Activated B cell treated with CpG ODN at 0.5 μM for 24 hours (primary cell): Measurements from ENCODE around the gene PTAR1. TPM values are rescaled to one million over a fixed set of nuclear protein-coding genes. Genes with fewer than 3 reads are reported as not detected.

ENCODE experiments used
- ATAC-seq: fragments of 200-7000 bp; cut with Tn5 transposase; one replicate; pipeline ENCODE4 v1.10.0; 2021; ENCODE audit warnings: low read depth, mild to moderate bottlenecking, moderate library complexity
- CTCF ChIA-PET: fragments of 350-600 bp; sonication (Branson Sonifier 250); formaldehyde crosslinking; loops from one replicate; lab custom pipeline; 2021; ENCODE audit warnings: antibody characterized with exemption; lab: Charles Lee
- POLR2A ChIA-PET: fragments of 350-600 bp; sonication (Branson Sonifier 250); formaldehyde crosslinking; loops from one replicate; lab custom pipeline; 2021; ENCODE audit warnings: antibody characterized with exemption; lab: Charles Lee
- DNase-seq: peaks from one replicate; pipeline ENCODE4 v3.0.0; 2022
- H3K27ac Mint-ChIP-seq: one replicate; pipeline ENCODE4 v1.8.0; 2020; ENCODE audit warnings: mixed read lengths
- H3K27me3 Mint-ChIP-seq: one replicate; pipeline ENCODE4 v1.8.0; 2021; ENCODE audit warnings: mixed read lengths
- H3K36me3 Mint-ChIP-seq: one replicate; pipeline ENCODE4 v1.8.0; 2021; ENCODE audit warnings: low read depth, mixed read lengths
- H3K4me1 Mint-ChIP-seq: one replicate; pipeline ENCODE4 v1.8.0; 2021; ENCODE audit warnings: mixed read lengths
- H3K4me3 Mint-ChIP-seq: one replicate; pipeline ENCODE4 v1.8.0; 2020; ENCODE audit warnings: mild to moderate bottlenecking, mixed read lengths
- H3K9me3 Mint-ChIP-seq: one replicate; pipeline ENCODE4 v1.8.0; 2020; ENCODE audit warnings: mixed read lengths
- CTCF ChIP-seq: fragments of 200-600 bp; IDR thresholded peaks from one replicate; pipeline ENCODE4 v1.8.0; 2022; ENCODE audit warnings: antibody characterized with exemption, mild to moderate bottlenecking
- intact Hi-C: fragments of 100-400 bp; cut with micrococcal nuclease; formaldehyde crosslinking; loops from one replicate; pipeline ENCODE4 v1.15.1; 2024
- total RNA-seq: library from RNA; stranded (reverse); gene quantifications from 2 replicates; pipeline ENCODE4 v1.2.3, GENCODE V29; 2022

The PTAR1 gene
- total RNA-seq, 1 donor from 2014 or later: 49.5 TPM

GRCh38 chr9:69750085-69750484 lies 9.7 kb downstream of the PTAR1 start:
- peaks cover 28% of the 10 kb centered on the region for H3K4me1 Mint-ChIP-seq
- DNase-seq: no peak
- intact Hi-C loops: no loop called here
- ChIA-PET CTCF (interaction anchor here (0.6 kb wide), 1 partner anchor 40 kb away, joined by 3 read pairs; no protein-coding TSS in a partner anchor), POLR2A (no interaction called here)
- ATAC-seq: no peak
- H3K4me3 Mint-ChIP-seq: no peak overlapping the region
- no peak overlapping the region for H3K27ac Mint-ChIP-seq
- no peaks in the 10 kb centered on the region for H3K9me3 Mint-ChIP-seq
- no peak for TF ChIP-seq CTCF
- peaks cover 52% of the 10 kb centered on the region for H3K36me3 Mint-ChIP-seq
- H3K27me3 Mint-ChIP-seq: no peaks in the 10 kb centered on the region

GRCh38 chr9:69748304-69748703 lies 11.5 kb downstream of the PTAR1 start:
- TF ChIP-seq CTCF: no peak
- Mint-ChIP-seq H3K4me3 (no peak overlapping the region), H3K9me3 (no peaks in the 10 kb centered on the region), H3K27me3 (no peaks in the 10 kb centered on the region), H3K27ac (no peak overlapping the region), H3K36me3 (peaks cover 57% of the 10 kb centered on the region), H3K4me1 (peaks cover 32% of the 10 kb centered on the region)
- POLR2A ChIA-PET: no interaction called here
- CTCF ChIA-PET: no interaction called here
- intact Hi-C loops: no loop called here
- ATAC-seq (no peak), DNase-seq (no peak)

GRCh38 chr9:69746859-69747560 lies 12.8 kb downstream of the PTAR1 start:
- ATAC-seq (no peak), DNase-seq (no peak)
- Mint-ChIP-seq H3K27ac (no peak overlapping the region), H3K27me3 (no peaks in the 10 kb centered on the region), H3K36me3 (peaks cover 57% of the 10 kb centered on the region), H3K9me3 (no peaks in the 10 kb centered on the region), H3K4me3 (no peak overlapping the region), H3K4me1 (peaks cover 32% of the 10 kb centered on the region)
- CTCF ChIA-PET: no interaction called here
- intact Hi-C loops: no loop called here
- POLR2A ChIA-PET: interaction anchor here (1.4 kb wide), 1 partner anchor 13 kb away, joined by 4 read pairs; the partner anchor contains the start of gene PTAR1
- no peak for TF ChIP-seq CTCF

GRCh38 chr9:69745716-69746437 lies 13.9 kb downstream of the PTAR1 start:
- Mint-ChIP-seq H3K9me3 (no peaks in the 10 kb centered on the region), H3K27me3 (no peaks in the 10 kb centered on the region), H3K4me3 (no peak overlapping the region), H3K36me3 (peaks cover 62% of the 10 kb centered on the region), H3K4me1 (peaks cover 32% of the 10 kb centered on the region), H3K27ac (no peak overlapping the region)
- ATAC-seq: no peak
- POLR2A ChIA-PET: no interaction called here
- DNase-seq: no peak
- no peak for TF ChIP-seq CTCF
- CTCF ChIA-PET: no interaction called here
- intact Hi-C loops: no loop called here

GRCh38 chr9:69744688-69745380 lies 15.0 kb downstream of the PTAR1 start:
- TF ChIP-seq CTCF: no peak
- Mint-ChIP-seq H3K27me3 (no peaks in the 10 kb centered on the region), H3K4me1 (peaks cover 32% of the 10 kb centered on the region), H3K27ac (no peak overlapping the region), H3K36me3 (peaks cover 59% of the 10 kb centered on the region), H3K4me3 (no peak overlapping the region), H3K9me3 (no peaks in the 10 kb centered on the region)
- no peak for DNase-seq
- ChIA-PET CTCF (no interaction called here), POLR2A (no interaction called here)
- intact Hi-C loops: no loop called here
- no peak for ATAC-seq
